C4-2B (cell line): ENCODE data around the gene OR1J4.

ENCODE experiments used
- H3K27ac ChIP-seq: fragments of 450-650 bp; 2 replicates; pipeline ENCODE4 v1.5.1; 2017
- CTCF ChIP-seq: fragments of 450-650 bp; conservative IDR thresholded peaks from 2 replicates; pipeline ENCODE4 v1.5.1; 2017; ENCODE audit warnings: mild to moderate bottlenecking
- ZFX ChIP-seq: fragments of 450-650 bp; IDR thresholded peaks from 2 replicates; pipeline ENCODE4 v1.6.1; 2017

The OR1J4 gene

DNA sequence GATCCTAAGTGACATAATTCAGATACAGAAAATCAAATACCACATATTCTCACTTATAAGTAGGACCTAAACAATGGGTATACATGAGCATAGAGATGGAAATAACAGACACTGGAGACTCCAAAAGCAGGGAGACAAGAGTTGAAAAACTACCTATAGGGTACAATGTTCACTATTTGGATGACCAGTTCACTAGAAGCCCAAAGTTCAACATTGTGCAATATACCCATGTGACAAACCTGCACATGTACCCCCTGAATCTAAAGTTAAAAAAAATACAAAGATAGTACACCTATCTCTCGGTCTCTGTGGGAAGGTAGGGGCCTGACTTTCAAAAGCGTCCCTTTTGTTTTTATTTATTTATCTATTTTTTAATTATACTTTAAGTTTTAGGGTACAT, 19.8 kb downstream of the OR1J4 start:
- TF ChIP-seq CTCF (no peak), ZFX (no peak)
- H3K27ac ChIP-seq, result no peak overlapping the region

DNA sequence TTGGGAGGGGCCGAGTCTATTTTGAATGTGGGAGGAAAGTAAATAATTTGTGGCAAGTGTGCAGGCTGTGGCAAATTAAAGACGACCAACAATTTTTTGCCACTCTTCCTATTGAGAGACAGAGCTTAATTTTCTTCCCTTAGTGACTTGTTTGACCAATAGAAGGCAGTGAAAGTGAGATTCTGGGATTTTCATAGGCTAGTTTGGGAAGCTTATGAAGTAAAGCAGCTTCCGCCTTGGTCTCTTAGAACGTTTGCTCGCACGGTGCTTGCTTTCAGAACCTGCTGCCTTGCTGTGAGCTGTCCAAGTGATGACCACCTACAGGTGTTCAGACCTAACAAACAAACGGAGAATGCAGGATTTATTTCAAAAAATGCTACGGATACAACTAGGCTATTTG, 27.3 kb downstream of the OR1J4 start:
- no peak overlapping the region for H3K27ac ChIP-seq
- TF ChIP-seq CTCF (no peak), ZFX (no peak)

GRCh38 chr9:122551371-122551770, 32.4 kb downstream of the OR1J4 start:
- H3K27ac ChIP-seq, result no peak overlapping the region
- TF ChIP-seq ZFX (no peak), CTCF (no peak)

- no peak within 1 kb of the TSS for H3K27ac ChIP-seq
- TF ChIP-seq ZFX (no peak), CTCF (no peak)
Observed at GRCh38 chr9:122552812-122553211, 33.9 kb downstream of the OR1J4 start, which contains the start of gene OR1N2. Gene OR1N2 (plus strand): TSS chr9:122553112. CDS start chr9:122553212, 100 bp downstream.

DNA sequence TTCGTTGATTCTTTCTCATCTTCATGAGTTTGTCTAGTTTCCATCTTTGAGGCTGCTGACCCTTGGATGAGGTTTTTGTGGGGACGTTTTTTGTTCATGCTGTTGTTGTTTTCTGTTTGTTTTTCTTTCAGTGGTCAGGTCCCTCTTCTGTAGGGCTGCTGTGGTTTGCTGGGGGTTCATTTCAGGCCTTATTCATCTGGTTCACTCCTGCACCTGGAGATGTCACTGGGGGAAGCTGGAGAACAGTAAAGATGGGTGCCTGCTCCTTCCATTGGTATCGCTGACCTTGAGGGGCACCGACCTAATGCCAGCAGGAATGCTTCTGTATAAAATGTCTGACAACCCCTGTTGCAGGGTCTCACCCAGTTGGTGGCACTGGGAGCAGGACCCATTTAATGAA, 42.5 kb downstream of the OR1J4 start:
- TF ChIP-seq CTCF, result no peak
- TF ChIP-seq ZFX, result no peak
- no peak overlapping the region for H3K27ac ChIP-seq

GRCh38 chr9:122562134-122562760, 43.3 kb downstream of the OR1J4 start:
- H3K27ac ChIP-seq, result no peak overlapping the region
- TF ChIP-seq CTCF (no peak), ZFX (no peak)

- no peak overlapping the region for H3K27ac ChIP-seq
Observed at GRCh38 chr9:122567901-122568300, 49.0 kb downstream of the OR1J4 start.

More at GRCh38 chr9:122567901-122568300, 49.0 kb downstream of the OR1J4 start:
- TF ChIP-seq CTCF (no peak), ZFX (no peak)
